B cell (primary cell): ENCODE data around the gene ARV1. TPM values are rescaled to one million over a fixed set of nuclear protein-coding genes. Genes with fewer than 3 reads are reported as not detected.
A peak's percentile ranks its signal among the peaks of the same experiment; 100 is the strongest.

Experiments
- ATAC-seq: fragments of 200-7000 bp; cut with Tn5 transposase; one replicate; pipeline ENCODE4 v1.10.0; 2021; ENCODE audit warnings: low read depth, mild to moderate bottlenecking, moderate number of reproducible peaks, moderate library complexity
- CTCF ChIA-PET: fragments of 350-600 bp; sonication (Branson Sonifier 250); formaldehyde crosslinking; loops from one replicate; lab custom pipeline; 2021; ENCODE audit warnings: antibody characterized with exemption, inconsistent platforms; lab: Charles Lee
- POLR2A ChIA-PET: fragments of 350-600 bp; sonication (Branson Sonifier 250); formaldehyde crosslinking; loops from one replicate; lab custom pipeline; 2021; ENCODE audit warnings: antibody characterized with exemption; lab: Charles Lee
- DNase-seq: peaks from one replicate; pipeline ENCODE4 v3.0.0; 2013
- H2AFZ ChIP-seq: 2 replicates; pipeline ENCODE4 v1.6.1; 2012; ENCODE audit warnings: mild to moderate bottlenecking, low read depth, low read length; ENCODE audit not compliant: insufficient read depth, poor library complexity, severe bottlenecking
- H3K27ac ChIP-seq, 2 donors: 1 replicate in 1 of 2; 2 replicates in 1 of 2; pipeline ENCODE4 v1.5.1; 2012 to 2013; ENCODE audit warnings: low read length in 2 of 2, mild to moderate bottlenecking in 2 of 2, moderate library complexity in 1 of 2
- H3K27me3 ChIP-seq, 4 experiments: fragments of 200-600 bp in 1 of 4; sonication (generic) in 1 of 4; replicated peaks in 1 of 4; 1 replicate in 2 of 4; 2 replicates in 2 of 4; pipeline versions ENCODE4 v1.6.1 to v1.7.0; 2013 to 2016; ENCODE audit warnings: low read length in 3 of 4, mild to moderate bottlenecking in 2 of 4, mixed read lengths in 1 of 4, moderate library complexity in 1 of 4; ENCODE audit not compliant: insufficient read depth in 4 of 4, control insufficient read depth in 3 of 4; ENCODE audit errors: control extremely low read depth in 1 of 4
- H3K36me3 ChIP-seq, 2 experiments: replicated peaks in 1 of 2; 1 replicate in 1 of 2; 2 replicates in 1 of 2; pipeline versions ENCODE4 v1.6.1 to v1.7.1; 2013; ENCODE audit warnings: low read length in 1 of 2; ENCODE audit not compliant: insufficient read depth in 2 of 2, control insufficient read depth in 1 of 2; ENCODE audit errors: control extremely low read depth in 1 of 2, extremely low read depth in 1 of 2
- H3K4me1 ChIP-seq, 2 donors: fragments of 200-600 bp in 1 of 2; sonication (generic) in 1 of 2; 1 replicate in 1 of 2; 2 replicates in 1 of 2; pipeline versions ENCODE4 v1.5.1 to v1.6.1; 2013 to 2017; ENCODE audit warnings: low read length in 2 of 2; ENCODE audit not compliant: control insufficient read depth in 2 of 2, insufficient read depth in 2 of 2
- H3K4me2 ChIP-seq: replicated peaks from 2 replicates; pipeline ENCODE3; 2012; ENCODE audit warnings: mild to moderate bottlenecking, low read depth, low read length; ENCODE audit not compliant: poor library complexity, severe bottlenecking
- H3K4me3 ChIP-seq, 5 experiments: fragments of 200-600 bp in 1 of 5; sonication (generic) in 1 of 5; 1 replicate in 3 of 5; 2 replicates in 2 of 5; pipeline versions ENCODE4 v1.5.1 to v1.7.0; 2011 to 2016; ENCODE audit warnings: low read length in 4 of 5, mild to moderate bottlenecking in 4 of 5, low read depth in 2 of 5, control low read depth in 1 of 5, moderate library complexity in 1 of 5; ENCODE audit not compliant: insufficient read depth in 1 of 5; ENCODE audit errors: control extremely low read depth in 1 of 5, extremely low read depth in 1 of 5
- H3K79me2 ChIP-seq: fragments of 200-600 bp; sonication (generic); one replicate; pipeline ENCODE4 v1.6.0; 2016; ENCODE audit warnings: low read length; ENCODE audit not compliant: control insufficient read depth, insufficient read depth
- H3K9ac ChIP-seq: fragments of 200-600 bp; sonication (generic); 2 replicates; pipeline ENCODE4 v1.6.1; 2017; ENCODE audit warnings: mild to moderate bottlenecking, low read length, moderate library complexity
- H3K9me3 ChIP-seq, 3 donors: one replicate each; pipeline versions ENCODE4 v1.6.1 to v1.7.1; 2013; ENCODE audit warnings: low read length in 2 of 3; ENCODE audit not compliant: control insufficient read depth in 2 of 3, insufficient read depth in 1 of 3; ENCODE audit errors: control extremely low read depth in 1 of 3
- H4K20me1 ChIP-seq: 2 replicates; pipeline ENCODE4 v1.6.0; 2012; ENCODE audit warnings: mild to moderate bottlenecking, low read length; ENCODE audit not compliant: insufficient read depth, control insufficient read depth, poor library complexity, severe bottlenecking
- H3K27ac Mint-ChIP-seq: one replicate; pipeline ENCODE4 v1.8.0; 2021; ENCODE audit warnings: mixed read lengths
- H3K27me3 Mint-ChIP-seq: one replicate; pipeline ENCODE4 v1.8.0; 2021; ENCODE audit warnings: mixed read lengths
- H3K4me1 Mint-ChIP-seq: one replicate; pipeline ENCODE4 v1.8.0; 2021; ENCODE audit warnings: mixed read lengths
- H3K4me3 Mint-ChIP-seq: one replicate; pipeline ENCODE4 v1.8.0; 2021; ENCODE audit warnings: mixed read lengths
- H3K9me3 Mint-ChIP-seq: one replicate; pipeline ENCODE4 v1.8.0; 2022; ENCODE audit warnings: mixed read lengths; ENCODE audit not compliant: insufficient read depth
- CTCF ChIP-seq: fragments of 200-600 bp; IDR thresholded peaks from one replicate; pipeline ENCODE4 v1.8.0; 2022; ENCODE audit warnings: antibody characterized with exemption, mild to moderate bottlenecking
- EZH2 ChIP-seq: IDR thresholded peaks from 2 replicates; pipeline ENCODE4 v1.6.1; 2012; ENCODE audit warnings: borderline replicate concordance, low read depth, mild to moderate bottlenecking, moderate library complexity, low read length; ENCODE audit not compliant: insufficient read depth, poor library complexity, severe bottlenecking
- WGBS: methylation state at CpG from one replicate; pipeline ENCODE4 v1.1.5; 2013; ENCODE audit warnings: missing lambda C conversion rate; ENCODE audit not compliant: insufficient coverage; 5-methylcytosine and 5-hydroxymethylcytosine counted together
- intact Hi-C: fragments of 100-400 bp; cut with micrococcal nuclease; formaldehyde crosslinking; loops from one replicate; pipeline ENCODE4 v1.10.0; 2022
- polyA plus RNA-seq: library from polyadenylated mRNA; depleted of rRNA; stranded (reverse); fragments of >200 nt; gene quantifications from 2 replicates; pipeline ENCODE4 v1.2.3, GENCODE V29; 2012
- total RNA-seq, 2 donors: library from RNA; stranded (reverse); fragments of 120-200 nt in 1 of 2; gene quantifications; 1 replicate in 1 of 2; 2 replicates in 1 of 2; pipeline versions ENCODE4 v1.2.3 to v1.2.4, GENCODE V29; 2013 to 2022

ARV1 gene
- total and polyA plus RNA-seq, 2 donors (not counting 1 experiment from before 2014, with no cell fraction given) = 10.7 to 11.6 TPM

GRCh38 chr1:230976825-230977747 is 1.8 kb upstream of the ARV1 start:
- Histone ChIP-seq H3K9me3 (no peaks in the 10 kb centered on the region), H3K9ac (peak overlapping the region; percentile 76), H3K27me3 (no peaks in the 10 kb centered on the region), H3K4me2 (peak overlapping the region; percentile 88), H3K27ac (peak overlapping the region; percentile 66 to 78), H3K4me1 (peaks cover 43 to 56% of the 10 kb centered on the region in 2 donors), H3K36me3 (peaks cover 0 to 7% of the 10 kb centered on the region in 2 experiments), H3K4me3 (peak overlapping the region; percentile 67 to 85 (median 74)), H3K79me2 (peaks cover 68% of the 10 kb centered on the region), H2AFZ (peak overlapping the region; percentile 83), H4K20me1 (no peaks in the 10 kb centered on the region)
- CTCF ChIA-PET = interaction anchor here (1.0 to 2.4 kb wide), 7 partner anchors 11 to 61 kb away, joined by 3 to 14 read pairs (median 4); no protein-coding TSS in a partner anchor
- Mint-ChIP-seq H3K4me3 (peak overlapping the region; percentile 99), H3K4me1 (peaks cover 59% of the 10 kb centered on the region), H3K27me3 (no peaks in the 10 kb centered on the region), H3K9me3 (no peaks in the 10 kb centered on the region), H3K27ac (peak overlapping the region; percentile 99)
- POLR2A ChIA-PET = interaction anchor here (0.7 to 1.0 kb wide), 3 partner anchors 19 to 235 kb away, joined by 3 to 4 read pairs (median 3); partner anchors contain the start of gene FAM89A
- intact Hi-C loops = loop anchor here (5.0 kb wide), 3 partner anchors 35 to 1635 kb away; partner anchors contain the start of genes CCSAP, TAF5L and URB2
- peak; percentile 73 for DNase-seq
- TF ChIP-seq EZH2 (no peak), CTCF (no peak)
- WGBS = 4% methylated on average over 5 of the region's 14 CpGs
- no peak for ATAC-seq
